ENCODE results near the gene VAT1L. TPM values are rescaled to one million over a fixed set of nuclear protein-coding genes. Genes with fewer than 3 reads are reported as not detected.

VAT1L gene
- total RNA-seq, 4 donors from 2014 or later = 1.7 to 6.3 (median 2.9) TPM

DNA sequence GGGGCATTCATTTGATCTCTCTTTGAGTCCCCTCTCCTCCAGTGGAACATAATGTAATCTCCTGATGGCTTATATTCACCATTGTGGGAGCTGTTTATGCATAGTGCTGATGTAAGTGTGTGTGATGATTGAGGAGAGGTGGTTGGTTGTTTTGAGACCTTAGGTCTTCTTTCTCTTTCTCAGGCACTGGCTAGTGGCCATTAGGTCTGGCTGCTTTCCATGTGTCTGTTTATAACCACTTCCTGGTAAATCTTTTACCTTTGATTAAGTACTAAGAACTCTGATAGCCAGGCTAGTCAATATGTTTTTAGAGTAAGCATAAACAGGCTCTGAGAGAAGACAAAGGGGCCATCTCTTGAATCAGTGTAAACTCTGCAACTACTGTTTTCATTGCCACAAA lies 27.9 kb downstream of the VAT1L start:
- no peaks in the 10 kb centered on the region for H3K36me3 ChIP-seq
- intact Hi-C loops (cut with DNase I) = no loop called here
- no peak overlapping the region for H3K4me3 ChIP-seq
- no peak for TF ChIP-seq POLR2AphosphoS5 (IDR thresholded peaks at IDR 0.05)
- TF ChIP-seq, protein P1, sequence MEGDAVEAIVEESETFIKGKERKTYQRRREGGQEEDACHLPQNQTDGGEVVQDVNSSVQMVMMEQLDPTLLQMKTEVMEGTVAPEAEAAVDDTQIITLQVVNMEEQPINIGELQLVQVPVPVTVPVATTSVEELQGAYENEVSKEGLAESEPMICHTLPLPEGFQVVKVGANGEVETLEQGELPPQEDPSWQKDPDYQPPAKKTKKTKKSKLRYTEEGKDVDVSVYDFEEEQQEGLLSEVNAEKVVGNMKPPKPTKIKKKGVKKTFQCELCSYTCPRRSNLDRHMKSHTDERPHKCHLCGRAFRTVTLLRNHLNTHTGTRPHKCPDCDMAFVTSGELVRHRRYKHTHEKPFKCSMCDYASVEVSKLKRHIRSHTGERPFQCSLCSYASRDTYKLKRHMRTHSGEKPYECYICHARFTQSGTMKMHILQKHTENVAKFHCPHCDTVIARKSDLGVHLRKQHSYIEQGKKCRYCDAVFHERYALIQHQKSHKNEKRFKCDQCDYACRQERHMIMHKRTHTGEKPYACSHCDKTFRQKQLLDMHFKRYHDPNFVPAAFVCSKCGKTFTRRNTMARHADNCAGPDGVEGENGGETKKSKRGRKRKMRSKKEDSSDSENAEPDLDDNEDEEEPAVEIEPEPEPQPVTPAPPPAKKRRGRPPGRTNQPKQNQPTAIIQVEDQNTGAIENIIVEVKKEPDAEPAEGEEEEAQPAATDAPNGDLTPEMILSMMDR (IDR thresholded peaks at IDR 0.05) = no peak
- TF ChIP-seq POLR2A (IDR thresholded peaks at IDR 0.05; ENCODE audit: low read depth) = no peak
- TF ChIP-seq EP300 (IDR thresholded peaks at IDR 0.05) = no peak
- H3K27me3 ChIP-seq = peaks cover 0 to 15% (median 0%) of the 10 kb centered on the region in 4 donors
- H3K9me3 ChIP-seq = no peaks in the 10 kb centered on the region
- DNase-seq (ENCODE audit: extremely low spot score) = no peak
- H3K4me1 ChIP-seq = peaks cover 0 to 3% (median 0%) of the 10 kb centered on the region in 4 donors
- no peak overlapping the region for H3K27ac ChIP-seq (replicated peaks in 1 of 4)

- H3K27me3 ChIP-seq = peaks cover 0 to 24% (median 0%) of the 10 kb centered on the region in 4 donors
- no peaks in the 10 kb centered on the region for H3K9me3 ChIP-seq
- DNase-seq (ENCODE audit: extremely low spot score) = no peak
- intact Hi-C loops (cut with DNase I) = no loop called here
- WGBS = 60% methylated on average over 3 of the region's 3 CpGs
- no peaks in the 10 kb centered on the region for H3K36me3 ChIP-seq
- H3K4me3 ChIP-seq = no peak overlapping the region
- TF ChIP-seq POLR2AphosphoS5 (IDR thresholded peaks at IDR 0.05) (no peak), EP300 (IDR thresholded peaks at IDR 0.05) (no peak), POLR2A (IDR thresholded peaks at IDR 0.05; ENCODE audit: low read depth) (no peak)
- TF ChIP-seq, protein P1 (IDR thresholded peaks at IDR 0.05) = no peak
- H3K4me1 ChIP-seq = peaks cover 0 to 3% (median 0%) of the 10 kb centered on the region in 4 donors
- no peak overlapping the region for H3K27ac ChIP-seq (replicated peaks in 1 of 4)
Measured at GRCh38 chr16:77820340-77820739, 32.0 kb downstream of the VAT1L start.

DNA sequence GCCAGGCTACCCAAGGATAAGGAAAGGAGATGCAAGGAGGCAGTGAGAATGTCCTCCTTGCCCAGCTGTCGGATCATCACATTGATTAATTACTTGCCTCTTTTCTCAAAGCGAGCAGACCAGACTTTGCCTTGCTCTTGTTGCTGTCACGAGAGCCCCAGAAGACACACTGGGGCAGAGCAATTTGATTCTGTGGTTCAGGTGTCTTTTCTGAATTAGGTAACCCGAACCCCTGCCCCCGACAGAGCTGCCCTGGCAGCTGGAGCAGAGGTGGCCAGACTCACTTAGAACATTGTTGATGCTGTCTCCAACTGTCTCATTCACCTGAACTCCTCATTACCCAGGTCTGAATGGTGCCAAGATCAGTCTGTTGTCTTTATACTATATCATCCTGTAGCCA lies 34.3 kb downstream of the VAT1L start:
- intact Hi-C loops (cut with DNase I) = no loop called here
- no peaks in the 10 kb centered on the region for H3K36me3 ChIP-seq
- no peaks in the 10 kb centered on the region for H3K4me1 ChIP-seq
- H3K27me3 ChIP-seq = peaks cover 0 to 21% (median 0%) of the 10 kb centered on the region in 4 donors
- WGBS = 85% methylated on average over 5 of the region's 5 CpGs
- H3K4me3 ChIP-seq = no peak overlapping the region
- TF ChIP-seq, protein P1 (IDR thresholded peaks at IDR 0.05) = no peak
- no peak for TF ChIP-seq POLR2AphosphoS5 (IDR thresholded peaks at IDR 0.05)
- TF ChIP-seq EP300 (IDR thresholded peaks at IDR 0.05) = no peak
- TF ChIP-seq POLR2A (IDR thresholded peaks at IDR 0.05; ENCODE audit: low read depth) = no peak
- H3K27ac ChIP-seq (replicated peaks in 1 of 4) = no peak overlapping the region
- DNase-seq (ENCODE audit: extremely low spot score) = no peak
- H3K9me3 ChIP-seq = no peaks in the 10 kb centered on the region

- Histone ChIP-seq H3K9me3 (no peaks in the 10 kb centered on the region), H3K36me3 (no peaks in the 10 kb centered on the region), H3K4me3 (no peak overlapping the region), H3K27ac (replicated peaks in 1 of 4) (no peak overlapping the region), H3K27me3 (peaks cover 0 to 21% (median 0%) of the 10 kb centered on the region in 4 donors), H3K4me1 (no peaks in the 10 kb centered on the region)
- WGBS = 71% methylated on average over 4 of the region's 4 CpGs
- intact Hi-C loops (cut with DNase I) = no loop called here
- no peak for DNase-seq (ENCODE audit: extremely low spot score)
- TF ChIP-seq EP300 (IDR thresholded peaks at IDR 0.05) (no peak), POLR2A (IDR thresholded peaks at IDR 0.05; ENCODE audit: low read depth) (no peak), POLR2AphosphoS5 (IDR thresholded peaks at IDR 0.05) (no peak)
- TF ChIP-seq, protein P1 (IDR thresholded peaks at IDR 0.05) = no peak
Measured at GRCh38 chr16:77823067-77823466, 34.7 kb downstream of the VAT1L start.

- H3K27me3 ChIP-seq = peaks cover 0 to 21% (median 0%) of the 10 kb centered on the region in 4 donors
- no peaks in the 10 kb centered on the region for H3K9me3 ChIP-seq
- WGBS = 93% methylated on average over 6 of the region's 7 CpGs
- TF ChIP-seq POLR2AphosphoS5 (IDR thresholded peaks at IDR 0.05) = no peak
- TF ChIP-seq EP300 (IDR thresholded peaks at IDR 0.05) = no peak
- TF ChIP-seq, protein P1 (IDR thresholded peaks at IDR 0.05) = no peak
- TF ChIP-seq POLR2A (IDR thresholded peaks at IDR 0.05; ENCODE audit: low read depth) = no peak
- intact Hi-C loops (cut with DNase I) = no loop called here
- H3K4me1 ChIP-seq = no peaks in the 10 kb centered on the region
- H3K27ac ChIP-seq (replicated peaks in 1 of 4) = no peak overlapping the region
- no peak overlapping the region for H3K4me3 ChIP-seq
- DNase-seq (ENCODE audit: extremely low spot score) = no peak
- H3K36me3 ChIP-seq = no peaks in the 10 kb centered on the region
Measured at GRCh38 chr16:77825196-77825595, 36.8 kb downstream of the VAT1L start.
